ENCODE measurements around the gene RRM1.
"Not testable (repeated sequence)": the region's sequence is repeated elsewhere in the genome, so short reads cannot be mapped to it uniquely, and the experiment has no call there.

RRM1 gene

DNA sequence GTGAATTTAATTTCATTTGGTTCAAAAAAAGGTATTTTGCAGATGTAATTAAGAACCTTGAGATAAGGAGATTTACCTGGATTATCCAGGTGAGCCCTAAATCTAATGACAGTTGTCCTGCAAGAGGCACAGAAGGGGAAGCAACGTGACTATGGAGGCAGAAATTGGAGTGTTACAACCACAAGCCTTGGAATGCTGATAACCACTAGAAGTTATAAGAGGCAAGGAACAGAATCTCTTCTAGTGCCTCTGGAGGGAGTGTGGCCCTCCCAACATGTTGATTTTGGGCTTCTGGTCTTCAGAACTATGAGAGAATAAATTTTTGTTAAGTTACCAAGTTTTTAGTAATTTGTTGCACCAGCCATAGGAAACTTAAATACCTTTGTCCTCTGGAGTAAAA is 32.8 kb downstream of the RRM1 start:
- no peak for DNase-seq (ENCODE audit: low read depth)
- TF ChIP-seq, protein P1, sequence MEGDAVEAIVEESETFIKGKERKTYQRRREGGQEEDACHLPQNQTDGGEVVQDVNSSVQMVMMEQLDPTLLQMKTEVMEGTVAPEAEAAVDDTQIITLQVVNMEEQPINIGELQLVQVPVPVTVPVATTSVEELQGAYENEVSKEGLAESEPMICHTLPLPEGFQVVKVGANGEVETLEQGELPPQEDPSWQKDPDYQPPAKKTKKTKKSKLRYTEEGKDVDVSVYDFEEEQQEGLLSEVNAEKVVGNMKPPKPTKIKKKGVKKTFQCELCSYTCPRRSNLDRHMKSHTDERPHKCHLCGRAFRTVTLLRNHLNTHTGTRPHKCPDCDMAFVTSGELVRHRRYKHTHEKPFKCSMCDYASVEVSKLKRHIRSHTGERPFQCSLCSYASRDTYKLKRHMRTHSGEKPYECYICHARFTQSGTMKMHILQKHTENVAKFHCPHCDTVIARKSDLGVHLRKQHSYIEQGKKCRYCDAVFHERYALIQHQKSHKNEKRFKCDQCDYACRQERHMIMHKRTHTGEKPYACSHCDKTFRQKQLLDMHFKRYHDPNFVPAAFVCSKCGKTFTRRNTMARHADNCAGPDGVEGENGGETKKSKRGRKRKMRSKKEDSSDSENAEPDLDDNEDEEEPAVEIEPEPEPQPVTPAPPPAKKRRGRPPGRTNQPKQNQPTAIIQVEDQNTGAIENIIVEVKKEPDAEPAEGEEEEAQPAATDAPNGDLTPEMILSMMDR (conservative IDR thresholded peaks at IDR 0.05; ENCODE audit: low read depth, low read length) = no peak
- H3K4me3 ChIP-seq (ENCODE audit: low read depth, low read length) = no peak overlapping the region

DNA sequence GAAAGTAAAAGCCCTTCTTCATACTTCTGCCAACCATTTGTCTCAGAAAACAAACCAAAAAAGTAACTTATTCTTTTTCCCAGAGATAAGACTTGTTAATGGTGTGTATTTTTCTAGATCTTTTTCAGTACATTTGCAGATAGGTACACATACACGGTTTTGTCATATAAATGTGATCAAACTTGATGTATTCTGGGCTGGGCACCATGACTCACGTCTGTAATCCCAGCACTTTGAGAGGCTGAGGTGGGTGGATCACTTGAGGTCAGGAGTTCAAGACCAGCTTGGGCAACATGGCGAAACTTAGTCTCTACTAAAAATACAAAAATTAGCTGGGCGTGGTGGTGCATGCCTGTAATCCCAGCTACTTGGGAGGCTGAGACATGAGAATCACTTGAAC is 35.6 kb downstream of the RRM1 start:
- not testable (repeated sequence) for DNase-seq (ENCODE audit: low read depth); H3K4me3 ChIP-seq (ENCODE audit: low read depth, low read length)

DNA sequence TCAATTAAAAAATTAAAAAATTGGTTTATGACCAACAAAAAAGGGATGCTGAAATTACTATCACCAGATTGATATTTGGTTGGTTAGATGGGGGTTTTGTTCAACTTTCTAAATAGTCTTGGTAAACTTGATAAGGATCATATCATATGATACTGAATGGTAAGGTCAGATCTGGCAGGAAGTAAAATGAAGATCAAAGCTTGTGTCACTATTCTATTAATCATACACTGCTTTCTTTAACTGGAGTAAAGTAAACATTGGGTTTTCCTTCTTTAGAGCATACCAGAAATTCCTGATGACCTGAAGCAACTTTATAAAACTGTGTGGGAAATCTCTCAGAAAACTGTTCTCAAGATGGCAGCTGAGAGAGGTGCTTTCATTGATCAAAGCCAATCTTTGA is 40.2 kb downstream of the RRM1 start:
- H3K4me3 ChIP-seq (ENCODE audit: low read depth, low read length) = no peak overlapping the region
- TF ChIP-seq, protein P1 (conservative IDR thresholded peaks at IDR 0.05; ENCODE audit: low read depth, low read length) = no peak
- DNase-seq (ENCODE audit: low read depth) = peak; percentile 66

DNA sequence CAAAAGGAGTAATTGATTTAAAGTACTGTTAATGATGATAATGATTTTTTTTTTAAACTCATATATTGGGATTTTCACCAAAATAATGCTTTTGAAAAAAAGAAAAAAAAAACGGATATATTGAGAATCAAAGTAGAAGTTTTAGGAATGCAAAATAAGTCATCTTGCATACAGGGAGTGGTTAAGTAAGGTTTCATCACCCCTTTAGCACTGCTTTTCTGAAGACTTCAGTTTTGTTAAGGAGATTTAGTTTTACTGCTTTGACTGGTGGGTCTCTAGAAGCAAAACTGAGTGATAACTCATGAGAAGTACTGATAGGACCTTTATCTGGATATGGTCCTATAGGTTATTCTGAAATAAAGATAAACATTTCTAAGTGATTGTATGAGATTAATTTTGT is 43.9 kb downstream of the RRM1 start:
- TF ChIP-seq, protein P1 (conservative IDR thresholded peaks at IDR 0.05; ENCODE audit: low read depth, low read length) = no peak
- no peak for DNase-seq (ENCODE audit: low read depth)
- no peak overlapping the region for H3K4me3 ChIP-seq (ENCODE audit: low read depth, low read length)

DNA sequence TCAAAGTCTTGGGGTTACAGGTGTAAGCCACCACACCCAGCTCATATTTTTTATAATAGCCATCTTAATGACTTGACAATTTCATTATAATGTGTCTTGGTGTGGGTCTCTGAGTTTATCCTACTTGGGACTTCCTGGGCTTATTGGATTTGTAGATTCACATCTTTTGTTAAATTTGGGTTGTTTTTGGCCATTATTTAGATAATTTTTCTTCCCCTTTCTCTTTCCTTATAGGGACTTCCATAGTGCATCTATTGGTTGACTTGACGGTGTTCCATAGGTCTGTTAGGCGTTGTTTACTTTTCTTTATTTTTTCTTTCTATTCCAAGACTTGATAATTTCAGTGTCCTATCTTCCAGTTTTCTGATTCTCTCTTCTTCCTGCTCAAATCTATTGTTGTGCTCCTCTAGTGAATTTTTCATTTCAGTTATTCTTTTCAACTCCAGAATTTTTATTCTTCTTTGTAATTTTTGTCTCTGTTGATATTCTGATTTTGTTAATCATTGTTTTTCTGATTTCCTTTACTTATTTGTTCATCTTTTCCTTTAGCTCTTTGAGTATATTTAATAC is 45.6 kb downstream of the RRM1 start:
- TF ChIP-seq, protein P1 (conservative IDR thresholded peaks at IDR 0.05; ENCODE audit: low read depth, low read length) = no peak
- H3K4me3 ChIP-seq (ENCODE audit: low read depth, low read length) = no peak overlapping the region
- no peak for DNase-seq (ENCODE audit: low read depth)

DNA sequence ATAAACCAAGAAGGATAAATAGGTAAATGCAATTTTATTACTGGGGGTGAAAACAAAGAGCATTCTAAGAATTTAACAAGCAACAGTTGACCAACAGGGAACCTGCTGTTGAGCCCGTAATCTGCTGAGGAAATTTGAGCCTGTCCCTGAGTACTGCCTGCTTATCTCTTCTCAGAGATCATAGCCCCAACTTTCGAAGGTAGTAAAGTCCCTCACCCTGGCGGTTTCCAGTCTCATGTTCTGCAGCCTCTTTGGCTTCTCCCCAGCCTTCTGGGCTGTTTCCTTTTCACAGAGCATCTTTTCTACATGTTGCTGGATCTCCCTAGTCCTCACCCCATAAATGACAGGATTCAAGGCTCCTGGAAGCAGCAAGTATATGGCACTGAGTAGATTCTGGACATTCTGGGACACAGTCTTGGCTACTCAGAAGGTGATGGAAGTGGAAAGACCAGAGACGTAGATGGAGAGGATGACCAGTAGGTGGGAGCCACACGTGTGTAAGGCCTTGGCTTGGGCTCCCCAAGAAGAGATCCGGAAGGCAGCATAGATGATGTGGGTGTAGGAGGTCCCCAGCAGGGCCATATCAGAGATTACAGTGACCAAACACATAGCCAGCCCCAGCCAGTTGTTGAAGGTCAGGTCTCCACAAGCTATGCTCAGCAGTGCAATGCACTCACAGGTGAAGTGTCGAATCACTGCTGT is 51.6 kb downstream of the RRM1 start:
- no peak for DNase-seq (ENCODE audit: low read depth)
- TF ChIP-seq, protein P1 (conservative IDR thresholded peaks at IDR 0.05; ENCODE audit: low read depth, low read length) = no peak
- no peak overlapping the region for H3K4me3 ChIP-seq (ENCODE audit: low read depth, low read length)

DNA sequence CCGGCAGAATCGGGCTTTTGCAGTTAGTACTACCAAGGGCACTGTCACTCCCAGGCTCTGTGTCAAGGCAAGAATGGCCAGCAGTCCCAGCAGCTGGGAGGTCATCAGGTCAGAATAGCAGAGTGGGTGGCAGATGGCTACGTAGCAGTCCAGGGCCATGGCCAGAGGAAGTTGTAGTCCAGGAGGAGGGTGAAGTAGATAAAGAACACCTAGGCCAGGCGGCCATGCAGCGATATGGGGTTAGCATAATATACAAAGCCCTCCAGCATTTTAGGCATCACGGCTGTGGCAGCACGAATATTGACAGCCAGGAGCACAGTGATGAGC is 52.1 kb downstream of the RRM1 start:
- TF ChIP-seq, protein P1 (conservative IDR thresholded peaks at IDR 0.05; ENCODE audit: low read depth, low read length) = no peak
- H3K4me3 ChIP-seq (ENCODE audit: low read depth, low read length) = no peak overlapping the region
- DNase-seq (ENCODE audit: low read depth) = no peak
